HepG2 (cell line): ENCODE measurements around the gene ZDHHC8. TPM values are rescaled to one million over a fixed set of nuclear protein-coding genes. Genes with fewer than 3 reads are reported as not detected.
"Not testable (repeated sequence)": the region's sequence is repeated elsewhere in the genome, so short reads cannot be mapped to it uniquely, and the experiment has no call there.

ENCODE experiments used
- ATAC-seq: fragments of 200-7000 bp; cut with Tn5 transposase; 3 replicates; pipeline ENCODE4 v1.9.1; 2020; ENCODE audit warnings: mild to moderate bottlenecking, moderate library complexity
- BruUV-seq: library from RNA; stranded (reverse); fragments of 400-500 nt; replicated peaks from 2 replicates; lab custom pipeline; 2021; lab: Mats Ljungman, UMichigan
- CTCF ChIA-PET: fragments of 300-600 bp; formaldehyde crosslinking; extraction: SDS; loops from one replicate; lab custom pipeline; 2021; ENCODE audit warnings: low total read pairs, inconsistent platforms, low intra/inter-chr PET ratio; lab: Yijun Ruan, JAX
- POLR2A ChIA-PET: fragments of 350-600 bp; sonication (Branson Sonifier 250); formaldehyde crosslinking; loops from one replicate; lab custom pipeline; 2020; ENCODE audit warnings: antibody characterized with exemption, inconsistent platforms; lab: Yijun Ruan, JAX
- DNase-seq: peaks from one replicate; pipeline ENCODE4 v3.0.0-alpha.2; 2015; ENCODE audit warnings: low spot score
- FAIRE-seq: peaks from 3 replicates; lab custom pipeline; 2011; peaks lifted over from hg19 to GRCh38; lab: Jason Lieb, UNC
- H2AFZ ChIP-seq: one replicate; pipeline ENCODE4 v1.6.1; 2011; ENCODE audit warnings: low read length, inconsistent platforms
- H3K27ac ChIP-seq: fragments of 300-600 bp; 3 replicates; pipeline ENCODE4 v1.8.0; 2011; ENCODE audit warnings: mixed run types, mild to moderate bottlenecking, mixed read lengths, low read length, inconsistent platforms; ENCODE audit not compliant: insufficient read depth; ENCODE audit errors: extremely low read length
- H3K27me3 ChIP-seq, 2 experiments: fragments of 200-600 bp in 1 of 2; 2 replicates in 1 of 2; 3 replicates in 1 of 2; pipeline versions ENCODE4 v1.6.0 to v1.8.0; 2011; ENCODE audit warnings: low read length in 2 of 2, mild to moderate bottlenecking in 2 of 2, moderate library complexity in 2 of 2, inconsistent platforms in 1 of 2; ENCODE audit not compliant: insufficient read depth in 2 of 2, control insufficient read depth in 1 of 2
- H3K36me3 ChIP-seq, 2 experiments: fragments of 200-600 bp in 1 of 2; replicated peaks in 1 of 2; 2 replicates in 1 of 2; 3 replicates in 1 of 2; pipeline versions ENCODE4 v1.5.1 to v1.8.0; 2011; ENCODE audit warnings: low read length in 2 of 2, inconsistent platforms in 1 of 2; ENCODE audit not compliant: insufficient read depth in 2 of 2, control insufficient read depth in 1 of 2
- H3K4me1 ChIP-seq: 2 replicates; pipeline ENCODE4 v1.5.1; 2012; ENCODE audit warnings: low read length, inconsistent platforms; ENCODE audit not compliant: insufficient read depth
- H3K4me2 ChIP-seq: 2 replicates; pipeline ENCODE4 v1.6.0; 2011; ENCODE audit warnings: low read depth, low read length, inconsistent platforms
- H3K4me3 ChIP-seq, 3 experiments: fragments of 200-600 bp in 1 of 3; sonication (generic), shearing (Covaris generic) in 1 of 3; replicated peaks in 1 of 3; 2 replicates each; pipeline ENCODE4 v1.5.1; 2011 to 2016; ENCODE audit warnings: low read length in 3 of 3, inconsistent platforms in 2 of 3, low read depth in 2 of 3, mild to moderate bottlenecking in 2 of 3, control low read depth in 1 of 3, mixed read lengths in 1 of 3; ENCODE audit not compliant: insufficient read depth in 1 of 3
- H3K79me2 ChIP-seq: one replicate; pipeline ENCODE4 v1.6.1; 2011; ENCODE audit warnings: low read length, inconsistent platforms; ENCODE audit not compliant: insufficient read depth
- H3K9ac ChIP-seq: 2 replicates; pipeline ENCODE4 v1.6.0; 2011; ENCODE audit warnings: mild to moderate bottlenecking, low read depth, low read length, inconsistent platforms; ENCODE audit not compliant: insufficient read depth
- H3K9me3 ChIP-seq: 2 replicates; pipeline ENCODE4 v1.5.1; 2012; ENCODE audit warnings: mild to moderate bottlenecking, low read length
- H4K20me1 ChIP-seq: 2 replicates; pipeline ENCODE4 v1.6.0; 2011; ENCODE audit warnings: inconsistent platforms, mild to moderate bottlenecking, low read length, moderate library complexity; ENCODE audit not compliant: insufficient read depth
- CEBPG ChIP-seq: IDR thresholded peaks from 2 replicates; pipeline ENCODE4 v1.6.1; 2016
- ZNF782 ChIP-seq: sonication (generic); formaldehyde crosslinking; IDR thresholded peaks from 2 replicates; pipeline ENCODE4 v1.4.0; 2020; ENCODE audit warnings: missing genetic modification reagents, mild to moderate bottlenecking, borderline replicate concordance
- WGBS: methylation state at CpG from one replicate; pipeline ENCODE4 v1.1.6; 2017; ENCODE audit warnings: low lambda C conversion rate; 5-methylcytosine and 5-hydroxymethylcytosine counted together
- in situ Hi-C: cut with HindIII; loops from 2 replicates; pipeline ENCODE4 v1.10.0; 2017; ENCODE audit warnings: low pct_unique_long_range_greater_than_20kb; ENCODE audit not compliant: extremely low pct_ligation_motif_present
- intact Hi-C: fragments of 100-400 bp; cut with micrococcal nuclease; formaldehyde crosslinking; loops from one replicate; pipeline ENCODE4 v1.10.0; 2022; ENCODE audit not compliant: unreplicated experiment
- polyA plus RNA-seq, 8 experiments: library from polyadenylated mRNA; depleted of rRNA in 3 of 8; stranded (reverse) in 7 of 8; unstranded in 1 of 8; fragments of >200 nt; fragmentation: Illumina TruSeq in 4 of 8; extraction: Trizol in 4 of 8; gene quantifications; 2 replicates each; pipeline versions ENCODE4 v1.2.1 to v1.2.3, GENCODE V29; 2011 to 2016; ENCODE audit warnings: low read depth in 4 of 8, missing spikeins in 1 of 8, mixed read lengths in 1 of 8; ENCODE audit not compliant: insufficient read depth in 1 of 8
- total RNA-seq, 5 experiments: library from RNA; depleted of rRNA; stranded (reverse); fragments of >200 nt; fragmentation: Illumina TruSeq; extraction: Trizol; gene quantifications; 2 replicates each; pipeline ENCODE4 v1.2.3, GENCODE V29; 2016; ENCODE audit warnings: low read depth in 1 of 5
- TF ChIP-seq, protein P1 (sequence below): sonication (generic); formaldehyde crosslinking; conservative IDR thresholded peaks from 2 replicates; pipeline ENCODE4 v1.5.0; 2020; ENCODE audit warnings: missing genetic modification reagents

Gene ZDHHC8
- total and polyA plus RNA-seq, 2 of the 13 experiments (the other 11 are each of a cell fraction or from before 2014, with no cell fraction given): 7.5 to 21.3 TPM

- H4K20me1 ChIP-seq, BruUV-seq, POLR2A ChIA-PET, H3K9ac ChIP-seq, H3K4me1 ChIP-seq, H2AFZ ChIP-seq, H3K27ac ChIP-seq, ATAC-seq, intact Hi-C loops, H3K4me2 ChIP-seq, H3K4me3 ChIP-seq, DNase-seq, H3K9me3 ChIP-seq, H3K36me3 ChIP-seq, H3K79me2 ChIP-seq, FAIRE-seq: not testable (repeated sequence)
- CTCF ChIA-PET: interaction anchor here (0.7 to 4.1 kb wide), 2 partner anchors 79 to 126 kb away, joined by 3 to 28 read pairs; no protein-coding TSS in a partner anchor
- peaks cover 9 to 34% of the 10 kb centered on the region in 2 experiments; a peak in 4 of 5 replicates for H3K27me3 ChIP-seq
- in situ Hi-C loops: loop anchor here (5.0 to 25.0 kb wide), 3 partner anchors 75 to 1197 kb away; no protein-coding TSS in a partner anchor
- WGBS: 7% methylated on average over 2 of the region's 14 CpGs
These were observed 27.9 kb downstream of the ZDHHC8 start for GRCh38 chr22:20159531-20159930.

- in situ Hi-C loops (loop anchor here (25.0 kb wide), 1 partner anchor 1198 kb away; no protein-coding TSS in a partner anchor), intact Hi-C loops (no loop called here)
- Histone ChIP-seq H4K20me1 (no peaks in the 10 kb centered on the region), H3K4me1 (no peaks in the 10 kb centered on the region), H3K27me3 (peaks cover 9 to 32% of the 10 kb centered on the region in 2 experiments; a peak in 4 of 5 replicates), H3K9me3 (no peaks in the 10 kb centered on the region), H2AFZ (no peak overlapping the region), H3K4me2 (no peak overlapping the region), H3K79me2 (no peaks in the 10 kb centered on the region), H3K4me3 (no peak overlapping the region)
- DNase-seq: no peak
- WGBS: 4% methylated on average over 7 of the region's 10 CpGs
- no peak for ATAC-seq
- TF ChIP-seq CEBPG: no peak
- TF ChIP-seq, protein P1, sequence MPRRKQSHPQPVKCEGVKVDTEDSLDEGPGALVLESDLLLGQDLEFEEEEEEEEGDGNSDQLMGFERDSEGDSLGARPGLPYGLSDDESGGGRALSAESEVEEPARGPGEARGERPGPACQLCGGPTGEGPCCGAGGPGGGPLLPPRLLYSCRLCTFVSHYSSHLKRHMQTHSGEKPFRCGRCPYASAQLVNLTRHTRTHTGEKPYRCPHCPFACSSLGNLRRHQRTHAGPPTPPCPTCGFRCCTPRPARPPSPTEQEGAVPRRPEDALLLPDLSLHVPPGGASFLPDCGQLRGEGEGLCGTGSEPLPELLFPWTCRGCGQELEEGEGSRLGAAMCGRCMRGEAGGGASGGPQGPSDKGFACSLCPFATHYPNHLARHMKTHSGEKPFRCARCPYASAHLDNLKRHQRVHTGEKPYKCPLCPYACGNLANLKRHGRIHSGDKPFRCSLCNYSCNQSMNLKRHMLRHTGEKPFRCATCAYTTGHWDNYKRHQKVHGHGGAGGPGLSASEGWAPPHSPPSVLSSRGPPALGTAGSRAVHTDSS (CRISPR knock-in tag): no peak
- TF ChIP-seq ZNF782 (CRISPR knock-in tag): no peak
- TF ChIP-seq, all 625 proteins: peak for 0
- H3K36me3 ChIP-seq: no peaks in the 10 kb centered on the region
- BruUV-seq: no TSS peak
- ChIA-PET CTCF (interaction anchor here (4.1 kb wide), 1 partner anchor 125 kb away, joined by 28 read pairs; no protein-coding TSS in a partner anchor), POLR2A (no interaction called here)
- H3K27ac ChIP-seq: no peak overlapping the region
- FAIRE-seq: no peak
- no peak overlapping the region for H3K9ac ChIP-seq
These were observed 28.4 kb downstream of the ZDHHC8 start for GRCh38 chr22:20160041-20160440.
